Measurements from ENCODE around the gene PHGDH.
"Not testable (repeated sequence)": the region's sequence is repeated elsewhere in the genome, so short reads cannot be mapped to it uniquely, and the experiment has no call there.

The PHGDH gene

GRCh38 chr1:119767486-119767885 is 55.8 kb downstream of the PHGDH start:
- DNase-seq: no peak

- no peak for DNase-seq
Measured at GRCh38 chr1:119768778-119769177, 57.0 kb downstream of the PHGDH start, which contains the start of gene HMGCS2. Gene HMGCS2, minus strand, starts transcription at chr1:119768905. Its CDS starts 61 bp downstream, at chr1:119768844.

- DNase-seq: no peak
Measured at GRCh38 chr1:119771016-119771415, 59.3 kb downstream of the PHGDH start.

- no peak for DNase-seq
Measured at GRCh38 chr1:119771770-119772169, 60.0 kb downstream of the PHGDH start.

GRCh38 chr1:119772298-119772697 is 60.6 kb downstream of the PHGDH start:
- DNase-seq: no peak

- no peak for DNase-seq
Measured at GRCh38 chr1:119773711-119774241, 62.0 kb downstream of the PHGDH start.

- no peak for DNase-seq
Measured at GRCh38 chr1:119774746-119775490, 63.2 kb downstream of the PHGDH start.

GRCh38 chr1:119778359-119778758 is 66.6 kb downstream of the PHGDH start:
- no peak for DNase-seq

- no peak for DNase-seq
Measured at GRCh38 chr1:119778886-119779560, 67.3 kb downstream of the PHGDH start.

GRCh38 chr1:119779869-119780356 is 68.2 kb downstream of the PHGDH start:
- DNase-seq: no peak

GRCh38 chr1:119781434-119782210 is 69.9 kb downstream of the PHGDH start:
- DNase-seq: no peak

- DNase-seq: no peak
Measured at GRCh38 chr1:119782631-119783325, 71.0 kb downstream of the PHGDH start.

- no peak for DNase-seq
Measured at GRCh38 chr1:119783354-119784185, 71.8 kb downstream of the PHGDH start.

- DNase-seq: no peak
Measured at GRCh38 chr1:119784191-119784781, 72.6 kb downstream of the PHGDH start.

- DNase-seq: not testable (repeated sequence)
Measured at GRCh38 chr1:119786046-119786445, 74.3 kb downstream of the PHGDH start.

GRCh38 chr1:119786473-119787050 is 74.8 kb downstream of the PHGDH start:
- DNase-seq: not testable (repeated sequence)

GRCh38 chr1:119787776-119788175 is 76.0 kb downstream of the PHGDH start:
- DNase-seq: no peak

- no peak for DNase-seq
Measured at GRCh38 chr1:119790451-119791198, 78.9 kb downstream of the PHGDH start.

GRCh38 chr1:119791377-119791776 is 79.6 kb downstream of the PHGDH start:
- DNase-seq: no peak
